GM23248 (cell line): ENCODE data around the gene DYNC1H1. TPM values are rescaled to one million over a fixed set of nuclear protein-coding genes. Genes with fewer than 3 reads are reported as not detected.

Experiments used
- DNase-seq: peaks from one replicate; pipeline ENCODE4 v3.0.0-alpha.2; 2015
- H2AFZ ChIP-seq: fragments of 200-600 bp; sonication (generic); 2 replicates; pipeline ENCODE4 v1.6.1; 2016; ENCODE audit warnings: antibody characterized with exemption
- H3F3A ChIP-seq: fragments of 200-600 bp; sonication (generic); 2 replicates; pipeline ENCODE4 v1.6.1; 2016; ENCODE audit warnings: mild to moderate bottlenecking, antibody characterized with exemption, mixed run types; ENCODE audit not compliant: insufficient read depth
- H3K27ac ChIP-seq: fragments of 200-600 bp; sonication (generic); 2 replicates; pipeline ENCODE4 v1.5.1; 2016; ENCODE audit warnings: mild to moderate bottlenecking
- H3K27me3 ChIP-seq: fragments of 200-600 bp; sonication (generic); replicated peaks from 2 replicates; pipeline ENCODE4 v1.6.1; 2016; ENCODE audit warnings: mild to moderate bottlenecking; ENCODE audit not compliant: insufficient read depth
- H3K36me3 ChIP-seq: fragments of 200-600 bp; sonication (generic); 2 replicates; pipeline ENCODE4 v1.6.1; 2016; ENCODE audit warnings: low read depth, mild to moderate bottlenecking
- H3K4me1 ChIP-seq: fragments of 200-600 bp; sonication (generic); 2 replicates; pipeline ENCODE4 v1.6.1; 2016; ENCODE audit warnings: mild to moderate bottlenecking; ENCODE audit not compliant: insufficient read depth
- H3K4me2 ChIP-seq: fragments of 200-600 bp; sonication (generic); one replicate; pipeline ENCODE4 v1.6.1; 2016; ENCODE audit warnings: mild to moderate bottlenecking; ENCODE audit not compliant: unreplicated experiment
- H3K4me3 ChIP-seq: fragments of 200-600 bp; sonication (generic); 2 replicates; pipeline ENCODE4 v1.5.1; 2016; ENCODE audit warnings: mild to moderate bottlenecking
- H3K79me2 ChIP-seq: fragments of 200-600 bp; sonication (generic); 2 replicates; pipeline ENCODE4 v1.6.1; 2016; ENCODE audit warnings: mild to moderate bottlenecking; ENCODE audit not compliant: insufficient read depth
- H3K9ac ChIP-seq: fragments of 200-600 bp; sonication (generic); 2 replicates; pipeline ENCODE4 v1.6.1; 2016; ENCODE audit warnings: mild to moderate bottlenecking
- H3K9me2 ChIP-seq: fragments of 200-600 bp; sonication (generic); 2 replicates; pipeline ENCODE4 v1.6.1; 2016; ENCODE audit warnings: mixed run types, mild to moderate bottlenecking, moderate library complexity; ENCODE audit not compliant: insufficient read depth
- H3K9me3 ChIP-seq: fragments of 200-600 bp; sonication (generic); one replicate; pipeline ENCODE4 v1.6.1; 2017; ENCODE audit warnings: low read depth
- H4K20me1 ChIP-seq: fragments of 200-600 bp; sonication (generic); 2 replicates; pipeline ENCODE4 v1.6.0; 2016; ENCODE audit not compliant: insufficient read depth
- EZH2 ChIP-seq: fragments of 200-600 bp; sonication (generic); IDR thresholded peaks from 2 replicates; pipeline ENCODE4 v1.6.1; 2018; ENCODE audit warnings: antibody characterized with exemption, mild to moderate bottlenecking; ENCODE audit not compliant: insufficient read depth, poor library complexity, severe bottlenecking
- EZH2phosphoT487 ChIP-seq: fragments of 200-600 bp; sonication (generic); IDR thresholded peaks from 2 replicates; pipeline ENCODE4 v1.6.1; 2018; ENCODE audit warnings: antibody characterized with exemption, moderate library complexity, mild to moderate bottlenecking, low read depth; ENCODE audit not compliant: insufficient read depth
- WGBS, 2 experiments: methylation state at CpG; one replicate each; pipeline ENCODE4 v1.1.6; 2015 to 2017; ENCODE audit warnings: low lambda C conversion rate in 2 of 2, low coverage in 1 of 2; ENCODE audit errors: missing lambda C conversion rate in 2 of 2; 5-methylcytosine and 5-hydroxymethylcytosine counted together
- in situ Hi-C: fragments of 300-500 bp; cut with MboI; formaldehyde crosslinking; loops from 2 replicates; pipeline ENCODE4 v1.15.0; 2020
- polyA plus RNA-seq: library from polyadenylated mRNA; unstranded; fragments of >200 nt; fragmentation: Nextera tagmentation; extraction: Ambion mirVana; gene quantifications from 2 replicates; pipeline ENCODE4 v1.2.1, GENCODE V29; 2016
- small RNA-seq: library from RNA; depleted of rRNA; stranded (forward); fragments of <200 nt; gene quantifications from one replicate; pipeline ENCODE3, GENCODE V24; 2014; ENCODE audit warnings: low read depth, low replicate concordance
- total RNA-seq: library from RNA; depleted of rRNA; stranded (reverse); fragments of >200 nt; shearing (Covaris generic); gene quantifications from 2 replicates; pipeline ENCODE4 v1.2.3, GENCODE V29; 2014; rRNA removed

The DYNC1H1 gene
- total and polyA plus RNA-seq, 2 experiments from 2014 or later, result 181 to 391 TPM

DNA sequence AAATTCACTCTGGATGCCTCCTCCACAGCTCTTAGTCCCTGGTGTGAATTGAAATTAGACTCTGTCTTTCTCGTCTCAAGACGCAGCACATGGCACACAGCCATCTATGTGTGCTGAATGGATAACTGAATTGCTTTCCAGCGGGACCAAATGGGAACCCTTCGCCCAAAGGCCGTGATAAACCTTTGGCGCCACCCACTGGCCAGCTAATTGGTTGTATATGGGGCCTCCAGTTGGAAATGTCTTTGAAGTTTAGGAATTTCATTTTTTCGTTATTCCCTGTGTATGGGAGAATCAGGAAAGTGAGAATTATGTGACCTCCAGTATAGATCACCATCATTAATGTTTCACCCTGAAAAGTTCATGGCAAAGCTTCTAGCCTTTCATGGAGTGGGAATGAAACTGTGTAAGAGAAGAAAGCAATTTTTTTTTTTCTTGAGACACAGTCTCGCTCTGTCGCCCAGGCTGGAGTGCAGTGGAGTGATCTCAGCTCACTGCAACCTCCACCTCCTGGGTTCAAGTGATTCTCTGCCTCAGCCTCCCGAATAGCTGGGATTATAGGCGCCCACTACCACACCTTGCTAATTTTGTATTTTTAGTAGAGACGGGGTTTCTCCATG lies 132.3 kb downstream of the DYNC1H1 start:
- peak overlapping the region; percentile 54; the same call in 1 of the 2 replicates for H2AFZ ChIP-seq
- no peaks in the 10 kb centered on the region for H3K9me2 ChIP-seq
- peaks cover 12% of the 10 kb centered on the region for H3K4me1 ChIP-seq
- H3K4me3 ChIP-seq, result no peak overlapping the region
- no peaks in the 10 kb centered on the region for H4K20me1 ChIP-seq
- in situ Hi-C loops, result no loop called here
- no peaks in the 10 kb centered on the region for H3K79me2 ChIP-seq
- no peaks in the 10 kb centered on the region for H3K27me3 ChIP-seq
- 34 to 36% methylated on average over 12 of the region's 12 CpGs for WGBS, 2 experiments
- DNase-seq, result peak; percentile 86
- H3K36me3 ChIP-seq, result no peaks in the 10 kb centered on the region
- TF ChIP-seq EZH2, result no peak
- TF ChIP-seq EZH2phosphoT487, result no peak
- no peak overlapping the region for H3K9ac ChIP-seq
- no peak overlapping the region for H3K27ac ChIP-seq
- H3F3A ChIP-seq, result no peaks in the 10 kb centered on the region
- no peaks in the 10 kb centered on the region for H3K9me3 ChIP-seq
- H3K4me2 ChIP-seq, result no peak overlapping the region

DNA sequence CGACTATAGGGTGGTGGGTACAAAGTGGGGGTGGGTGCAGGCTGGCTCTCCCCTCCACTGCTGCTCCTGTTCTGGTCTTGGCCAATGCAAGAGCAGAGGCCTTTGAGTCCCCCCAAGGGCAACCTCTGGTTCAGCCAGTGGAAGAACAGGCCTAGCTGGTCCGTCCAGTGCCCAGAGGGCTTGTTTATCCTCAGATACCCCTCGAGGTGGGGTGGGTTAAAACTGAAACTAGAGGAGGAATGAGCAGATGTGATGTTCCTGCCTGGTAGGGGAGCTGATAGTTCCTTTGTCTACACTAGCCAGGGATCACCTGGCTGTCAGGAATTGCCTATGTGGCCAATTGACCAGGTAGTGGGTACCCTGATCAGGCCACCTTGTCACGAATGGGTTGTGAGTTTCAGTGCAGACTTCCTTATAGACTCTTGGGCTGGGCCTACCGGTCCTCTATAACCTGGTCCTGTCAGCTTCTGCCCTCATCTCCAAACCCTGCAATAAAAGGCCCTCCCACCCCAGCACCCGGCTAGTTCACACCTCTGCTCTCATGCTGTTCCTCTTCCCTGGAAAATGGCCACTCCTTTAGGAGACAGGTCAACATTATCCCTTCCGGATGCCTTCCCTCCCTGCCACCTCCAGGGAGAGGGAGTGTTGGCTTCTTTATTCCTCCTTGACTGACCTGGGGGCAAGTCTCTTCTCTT lies 133.2 kb downstream of the DYNC1H1 start:
- Histone ChIP-seq H3K9me3 (no peaks in the 10 kb centered on the region), H3K4me1 (peaks cover 12% of the 10 kb centered on the region), H3K79me2 (no peaks in the 10 kb centered on the region), H3F3A (no peaks in the 10 kb centered on the region), H3K27ac (no peak overlapping the region), H3K4me3 (no peak overlapping the region), H2AFZ (no peak overlapping the region), H3K27me3 (no peaks in the 10 kb centered on the region), H3K4me2 (no peak overlapping the region), H3K9me2 (no peaks in the 10 kb centered on the region), H3K36me3 (no peaks in the 10 kb centered on the region), H3K9ac (no peak overlapping the region), H4K20me1 (no peaks in the 10 kb centered on the region)
- no peak for DNase-seq
- in situ Hi-C loops, result no loop called here
- 56 to 63% methylated on average over 6 to 7 of the region's 7 CpGs for WGBS, 2 experiments
- TF ChIP-seq EZH2phosphoT487 (no peak), EZH2 (no peak)

DNA sequence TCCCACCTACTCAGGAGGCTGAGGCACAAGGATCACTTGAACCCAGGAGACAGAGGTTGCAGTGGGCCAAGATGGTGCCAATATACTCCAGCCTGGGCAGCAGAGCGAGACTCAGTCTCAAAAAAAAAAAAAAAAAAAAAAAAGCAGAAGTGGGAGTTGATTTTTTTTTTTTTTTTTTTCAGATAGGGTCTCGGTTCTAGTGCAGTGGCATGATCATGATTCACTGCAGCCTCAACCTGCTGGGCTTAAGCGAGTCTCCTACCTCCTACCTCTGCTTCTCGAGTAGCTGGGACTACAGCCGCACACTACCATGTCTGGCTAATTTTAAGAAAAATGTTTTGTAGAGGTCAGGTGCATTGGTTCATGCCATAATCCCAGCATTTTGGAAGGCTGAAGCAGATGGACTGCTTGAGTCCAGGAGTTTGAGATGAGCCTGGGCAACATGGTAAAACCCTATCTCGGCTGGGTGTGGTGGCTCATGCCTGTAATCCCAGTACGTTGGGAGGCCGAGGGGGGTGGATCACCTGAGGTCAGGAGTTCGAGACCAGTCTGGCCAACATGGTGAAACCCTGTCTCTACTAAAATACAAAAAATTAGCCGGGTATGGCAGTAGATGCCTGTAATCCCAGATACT lies 138.8 kb downstream of the DYNC1H1 start:
- in situ Hi-C loops, result no loop called here
- 86 to 93% methylated on average over 10 of the region's 10 CpGs for WGBS, 2 experiments
- Histone ChIP-seq H3K9me2 (no peaks in the 10 kb centered on the region), H3K4me3 (no peak overlapping the region), H2AFZ (no peak overlapping the region), H3K4me1 (no peaks in the 10 kb centered on the region), H3K9me3 (no peaks in the 10 kb centered on the region), H4K20me1 (no peaks in the 10 kb centered on the region), H3K9ac (no peak overlapping the region), H3K27ac (no peak overlapping the region), H3K36me3 (no peaks in the 10 kb centered on the region), H3F3A (no peaks in the 10 kb centered on the region), H3K4me2 (no peak overlapping the region), H3K79me2 (no peaks in the 10 kb centered on the region), H3K27me3 (no peaks in the 10 kb centered on the region)
- TF ChIP-seq EZH2, result no peak
- no peak for TF ChIP-seq EZH2phosphoT487
- DNase-seq, result no peak

DNA sequence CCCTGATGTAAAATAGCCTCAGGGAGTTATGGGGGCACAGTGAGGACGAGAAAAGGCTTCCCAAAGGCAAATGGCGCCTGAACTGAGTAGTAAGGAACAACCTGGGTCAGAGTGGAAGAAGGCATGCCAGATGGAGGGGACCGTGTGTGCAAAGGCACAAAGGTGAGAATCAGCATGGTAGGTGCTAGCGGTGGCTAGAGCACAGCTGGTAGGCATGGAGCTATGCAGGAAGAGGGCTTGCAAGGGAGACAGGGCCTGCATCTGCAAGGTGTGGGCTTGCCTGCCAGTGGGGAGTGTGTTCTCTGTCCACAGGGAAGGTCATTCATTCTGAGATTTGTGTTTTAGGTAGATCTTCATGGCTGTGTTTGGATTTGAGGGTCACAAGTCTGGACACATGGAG lies 141.0 kb downstream of the DYNC1H1 start:
- DNase-seq, result no peak
- WGBS, 2 experiments, result 74 to 78% methylated on average over 4 of the region's 4 CpGs

More for the DNA sequence above, 141.0 kb downstream of the DYNC1H1 start:
- Histone ChIP-seq H3K79me2 (no peaks in the 10 kb centered on the region), H3K4me1 (no peaks in the 10 kb centered on the region), H3F3A (no peaks in the 10 kb centered on the region), H2AFZ (no peak overlapping the region), H3K4me2 (no peak overlapping the region), H3K27ac (no peak overlapping the region), H3K36me3 (no peaks in the 10 kb centered on the region), H3K27me3 (no peaks in the 10 kb centered on the region), H3K4me3 (no peak overlapping the region), H4K20me1 (no peaks in the 10 kb centered on the region), H3K9ac (no peak overlapping the region), H3K9me3 (no peaks in the 10 kb centered on the region), H3K9me2 (no peaks in the 10 kb centered on the region)
- TF ChIP-seq EZH2phosphoT487 (no peak), EZH2 (no peak)
- in situ Hi-C loops, result no loop called here

Small RNA genes within 50 kb of the gene (small RNA-seq; reads per million reads assigned to genes)
- gene AL118558.2 (not detected), gene RN7SL472P (not detected)

Other genes with a start within 250 kb of the DYNC1H1 start
- gene PPP2R5C, start 202.9 kb upstream of the DYNC1H1 start, total RNA-seq, result 77.1 and 77.9 TPM in 2 replicates
- gene PPP2R5C, start 202.9 kb upstream of the DYNC1H1 start, polyA plus RNA-seq, result 74.4 and 76.3 TPM in 2 replicates
- 371 and 428 TPM in 2 replicates for gene HSP90AA1, start 122.5 kb downstream of the DYNC1H1 start, total RNA-seq
- 638 and 655 TPM in 2 replicates for gene HSP90AA1, start 122.5 kb downstream of the DYNC1H1 start, polyA plus RNA-seq
- gene WDR20, start 175.3 kb downstream of the DYNC1H1 start, total RNA-seq, result 15.1 and 16.6 TPM in 2 replicates
- 24.9 and 26.2 TPM in 2 replicates for gene WDR20, start 175.3 kb downstream of the DYNC1H1 start, polyA plus RNA-seq